K562 (cell line): Measurements from ENCODE around the gene VAPB. TPM values are rescaled to one million over a fixed set of nuclear protein-coding genes. Genes with fewer than 3 reads are reported as not detected.

Experiments used
- CBX1 ChIP-seq: sonication (generic); IDR thresholded peaks from 2 replicates; pipeline ENCODE4 v1.6.1; 2016; ENCODE audit warnings: antibody characterized with exemption, low read depth, mild to moderate bottlenecking
- ESRRB ChIP-seq: fragments of 250-450 bp; sonication (Bioruptor Pico); IDR thresholded peaks from 2 replicates; pipeline ENCODE4 v1.5.0; 2020; ENCODE audit warnings: mild to moderate bottlenecking, moderate library complexity, borderline replicate concordance
- ETV1 ChIP-seq: fragments of 450-650 bp; conservative IDR thresholded peaks from 2 replicates; pipeline ENCODE4 v1.6.1; 2016; ENCODE audit warnings: missing genetic modification characterization, control low read depth, low read depth, missing compliant biosample characterization
- LEF1 ChIP-seq: fragments of 450-650 bp; IDR thresholded peaks from 2 replicates; pipeline ENCODE4 v1.6.1; 2016; ENCODE audit warnings: mild to moderate bottlenecking
- MCM7 ChIP-seq, 2 experiments: fragments of 450-650 bp; IDR thresholded peaks; 2 replicates each; pipeline ENCODE4 v1.6.1; 2016 to 2018
- MEIS2 ChIP-seq: fragments of 450-650 bp; IDR thresholded peaks from 2 replicates; pipeline ENCODE4 v1.6.1; 2014; ENCODE audit warnings: mild to moderate bottlenecking; ENCODE audit not compliant: partially characterized antibody
- NCOR1 ChIP-seq: fragments of 450-650 bp; IDR thresholded peaks from 2 replicates; pipeline ENCODE4 v1.6.1; 2016; ENCODE audit warnings: mild to moderate bottlenecking, moderate library complexity
- TAL1 ChIP-seq: fragments of 450-650 bp; IDR thresholded peaks from 2 replicates; pipeline ENCODE4 v1.6.1; 2016; ENCODE audit warnings: mild to moderate bottlenecking
- ZNF316 ChIP-seq: fragments of 450-650 bp; IDR thresholded peaks from 2 replicates; pipeline ENCODE4 v1.6.1; 2016
- polyA plus RNA-seq, 8 experiments: library from polyadenylated mRNA; depleted of rRNA in 4 of 8; stranded (reverse) in 5 of 8; unstranded in 3 of 8; fragments of >200 nt; fragmentation: Nextera tagmentation in 2 of 8; fragmentation: Illumina TruSeq in 1 of 8; extraction: Ambion mirVana in 2 of 8; extraction: Trizol in 1 of 8; gene quantifications; 2 replicates each; pipeline versions ENCODE4 v1.2.1 to v1.2.3, GENCODE V29; 2011 to 2014; ENCODE audit warnings: inconsistent platforms in 1 of 8, missing spikeins in 1 of 8
- total RNA-seq, 7 experiments: library from RNA; depleted of rRNA in 6 of 7; stranded (reverse); fragments of >200 nt in 6 of 7; fragmentation: Illumina TruSeq in 2 of 7; extraction: Trizol in 2 of 7; gene quantifications; 2 replicates each; pipeline versions ENCODE4 v1.2.1 to v1.2.3, GENCODE V29; 2011 to 2021; ENCODE audit warnings: low replicate concordance in 1 of 7
- TF ChIP-seq, protein P1 (sequence below): sonication (generic); formaldehyde crosslinking; IDR thresholded peaks from 2 replicates; pipeline ENCODE4 v1.8.0; 2023; ENCODE audit warnings: mild to moderate bottlenecking, missing genetic modification reagents
- TF ChIP-seq, protein P2 (sequence below): fragments of 250-450 bp; sonication (Bioruptor Pico); IDR thresholded peaks from 2 replicates; pipeline ENCODE4 v1.5.0; 2020; ENCODE audit warnings: mild to moderate bottlenecking
- TF ChIP-seq, protein P3 (sequence below), 3 experiments: fragments of 200-800 bp in 1 of 3; sonication (Bioruptor generic) in 1 of 3; sonication (generic) in 1 of 3; formaldehyde crosslinking in 1 of 3; IDR thresholded peaks; 2 replicates each; pipeline versions ENCODE4 v1.6.1 to v1.8.0; 2016 to 2022; ENCODE audit warnings: mild to moderate bottlenecking in 2 of 3, missing compliant biosample characterization in 2 of 3, missing genetic modification characterization in 2 of 3, missing genetic modification reagents in 1 of 3
- TF ChIP-seq, protein P4 (sequence below), 2 experiments: IDR thresholded peaks; 2 replicates each; pipeline ENCODE4 v1.6.1; 2012; ENCODE audit warnings: improper control_type of control experiment in 2 of 2, low read depth in 2 of 2, low read length in 2 of 2, borderline replicate concordance in 1 of 2
- TF ChIP-seq, protein P5 (sequence below), 2 experiments: fragments of 450-650 bp; IDR thresholded peaks; 2 replicates each; pipeline ENCODE4 v1.6.1; 2018; ENCODE audit warnings: mild to moderate bottlenecking in 2 of 2, low read depth in 1 of 2; ENCODE audit not compliant: partially characterized antibody in 2 of 2

Gene VAPB
- total and polyA plus RNA-seq, 9 of the 15 experiments (the other 6 are each of a cell fraction or from before 2014, with no cell fraction given) = 3.4 to 51.0 (median 27.9) TPM

DNA sequence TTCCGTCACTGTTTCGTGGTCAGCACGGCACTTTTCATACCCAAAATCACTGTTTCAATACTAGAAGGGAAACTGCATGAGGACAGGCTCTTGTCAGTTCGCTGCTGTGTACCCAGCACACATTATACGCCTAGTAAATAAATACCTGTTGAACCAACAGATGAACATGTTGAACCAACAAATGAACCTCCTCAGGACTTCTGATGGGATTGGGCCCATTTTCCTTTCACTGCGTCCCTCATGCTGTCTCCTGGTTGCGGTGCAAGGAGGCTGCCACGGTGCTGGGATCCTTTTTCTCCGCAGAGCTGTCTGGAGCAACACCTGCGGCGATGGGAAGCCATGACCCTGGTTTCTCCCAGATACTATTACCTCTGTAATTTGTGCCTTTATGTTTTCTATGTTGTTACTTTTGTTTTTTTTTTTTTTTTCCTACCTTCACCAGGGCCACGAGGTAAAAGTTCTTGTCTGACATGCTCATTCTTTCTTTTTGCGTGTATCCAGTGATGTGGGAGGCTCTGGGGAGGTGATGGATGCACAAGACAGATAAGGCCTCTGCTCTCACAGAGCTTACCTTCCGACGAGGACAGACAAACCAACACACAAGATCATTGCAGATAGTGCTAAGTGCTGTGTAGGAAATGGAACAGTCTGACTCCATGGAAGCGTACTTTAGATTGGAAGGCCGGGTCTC, 1.1 kb downstream of the VAPB start (continued):
- TF ChIP-seq, protein P1, sequence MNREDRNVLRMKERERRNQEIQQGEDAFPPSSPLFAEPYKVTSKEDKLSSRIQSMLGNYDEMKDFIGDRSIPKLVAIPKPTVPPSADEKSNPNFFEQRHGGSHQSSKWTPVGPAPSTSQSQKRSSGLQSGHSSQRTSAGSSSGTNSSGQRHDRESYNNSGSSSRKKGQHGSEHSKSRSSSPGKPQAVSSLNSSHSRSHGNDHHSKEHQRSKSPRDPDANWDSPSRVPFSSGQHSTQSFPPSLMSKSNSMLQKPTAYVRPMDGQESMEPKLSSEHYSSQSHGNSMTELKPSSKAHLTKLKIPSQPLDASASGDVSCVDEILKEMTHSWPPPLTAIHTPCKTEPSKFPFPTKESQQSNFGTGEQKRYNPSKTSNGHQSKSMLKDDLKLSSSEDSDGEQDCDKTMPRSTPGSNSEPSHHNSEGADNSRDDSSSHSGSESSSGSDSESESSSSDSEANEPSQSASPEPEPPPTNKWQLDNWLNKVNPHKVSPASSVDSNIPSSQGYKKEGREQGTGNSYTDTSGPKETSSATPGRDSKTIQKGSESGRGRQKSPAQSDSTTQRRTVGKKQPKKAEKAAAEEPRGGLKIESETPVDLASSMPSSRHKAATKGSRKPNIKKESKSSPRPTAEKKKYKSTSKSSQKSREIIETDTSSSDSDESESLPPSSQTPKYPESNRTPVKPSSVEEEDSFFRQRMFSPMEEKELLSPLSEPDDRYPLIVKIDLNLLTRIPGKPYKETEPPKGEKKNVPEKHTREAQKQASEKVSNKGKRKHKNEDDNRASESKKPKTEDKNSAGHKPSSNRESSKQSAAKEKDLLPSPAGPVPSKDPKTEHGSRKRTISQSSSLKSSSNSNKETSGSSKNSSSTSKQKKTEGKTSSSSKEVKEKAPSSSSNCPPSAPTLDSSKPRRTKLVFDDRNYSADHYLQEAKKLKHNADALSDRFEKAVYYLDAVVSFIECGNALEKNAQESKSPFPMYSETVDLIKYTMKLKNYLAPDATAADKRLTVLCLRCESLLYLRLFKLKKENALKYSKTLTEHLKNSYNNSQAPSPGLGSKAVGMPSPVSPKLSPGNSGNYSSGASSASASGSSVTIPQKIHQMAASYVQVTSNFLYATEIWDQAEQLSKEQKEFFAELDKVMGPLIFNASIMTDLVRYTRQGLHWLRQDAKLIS = no peak
- TF ChIP-seq LEF1 = peak; percentile 58; the same call in 1 of the 2 replicates
- TF ChIP-seq MCM7 (IDR thresholded peaks at IDR 0.05) = no peak
- TF ChIP-seq MEIS2 = peak; percentile 82
- TF ChIP-seq, protein P2, sequence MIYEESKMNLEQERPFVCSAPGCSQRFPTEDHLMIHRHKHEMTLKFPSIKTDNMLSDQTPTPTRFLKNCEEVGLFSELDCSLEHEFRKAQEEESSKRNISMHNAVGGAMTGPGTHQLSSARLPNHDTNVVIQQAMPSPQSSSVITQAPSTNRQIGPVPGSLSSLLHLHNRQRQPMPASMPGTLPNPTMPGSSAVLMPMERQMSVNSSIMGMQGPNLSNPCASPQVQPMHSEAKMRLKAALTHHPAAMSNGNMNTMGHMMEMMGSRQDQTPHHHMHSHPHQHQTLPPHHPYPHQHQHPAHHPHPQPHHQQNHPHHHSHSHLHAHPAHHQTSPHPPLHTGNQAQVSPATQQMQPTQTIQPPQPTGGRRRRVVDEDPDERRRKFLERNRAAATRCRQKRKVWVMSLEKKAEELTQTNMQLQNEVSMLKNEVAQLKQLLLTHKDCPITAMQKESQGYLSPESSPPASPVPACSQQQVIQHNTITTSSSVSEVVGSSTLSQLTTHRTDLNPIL = no peak
- TF ChIP-seq, protein P3, sequence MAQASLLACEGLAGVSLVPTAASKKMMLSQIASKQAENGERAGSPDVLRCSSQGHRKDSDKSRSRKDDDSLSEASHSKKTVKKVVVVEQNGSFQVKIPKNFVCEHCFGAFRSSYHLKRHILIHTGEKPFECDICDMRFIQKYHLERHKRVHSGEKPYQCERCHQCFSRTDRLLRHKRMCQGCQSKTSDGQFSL (CRISPR knock-in tag; IDR thresholded peaks at IDR 0.05) = no peak
- TF ChIP-seq, protein P3 (tag; IDR thresholded peaks at IDR 0.05) = no peak
- TF ChIP-seq NCOR1 = peak; percentile 82
- peak; percentile 88 for TF ChIP-seq TAL1
- peak; percentile 96 for TF ChIP-seq ZNF316
- TF ChIP-seq, protein P4, sequence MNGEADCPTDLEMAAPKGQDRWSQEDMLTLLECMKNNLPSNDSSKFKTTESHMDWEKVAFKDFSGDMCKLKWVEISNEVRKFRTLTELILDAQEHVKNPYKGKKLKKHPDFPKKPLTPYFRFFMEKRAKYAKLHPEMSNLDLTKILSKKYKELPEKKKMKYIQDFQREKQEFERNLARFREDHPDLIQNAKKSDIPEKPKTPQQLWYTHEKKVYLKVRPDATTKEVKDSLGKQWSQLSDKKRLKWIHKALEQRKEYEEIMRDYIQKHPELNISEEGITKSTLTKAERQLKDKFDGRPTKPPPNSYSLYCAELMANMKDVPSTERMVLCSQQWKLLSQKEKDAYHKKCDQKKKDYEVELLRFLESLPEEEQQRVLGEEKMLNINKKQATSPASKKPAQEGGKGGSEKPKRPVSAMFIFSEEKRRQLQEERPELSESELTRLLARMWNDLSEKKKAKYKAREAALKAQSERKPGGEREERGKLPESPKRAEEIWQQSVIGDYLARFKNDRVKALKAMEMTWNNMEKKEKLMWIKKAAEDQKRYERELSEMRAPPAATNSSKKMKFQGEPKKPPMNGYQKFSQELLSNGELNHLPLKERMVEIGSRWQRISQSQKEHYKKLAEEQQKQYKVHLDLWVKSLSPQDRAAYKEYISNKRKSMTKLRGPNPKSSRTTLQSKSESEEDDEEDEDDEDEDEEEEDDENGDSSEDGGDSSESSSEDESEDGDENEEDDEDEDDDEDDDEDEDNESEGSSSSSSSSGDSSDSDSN (IDR thresholded peaks at IDR 0.05; ENCODE audit: borderline replicate concordance in 1 of 2, low read depth in 2 of 2, low read length in 2 of 2) = 0 out of 4 replicates have a peak, but pooled peaks of 1 of the 2 experiments have one; percentile 42
- no peak for TF ChIP-seq ESRRB (CRISPR knock-in tag)
- TF ChIP-seq CBX1 = peak; percentile 19; the same call in 1 of the 2 replicates
- peak; percentile 42; the same call in 1 of the 2 replicates for TF ChIP-seq ETV1 (tag)
- TF ChIP-seq, protein P5, sequence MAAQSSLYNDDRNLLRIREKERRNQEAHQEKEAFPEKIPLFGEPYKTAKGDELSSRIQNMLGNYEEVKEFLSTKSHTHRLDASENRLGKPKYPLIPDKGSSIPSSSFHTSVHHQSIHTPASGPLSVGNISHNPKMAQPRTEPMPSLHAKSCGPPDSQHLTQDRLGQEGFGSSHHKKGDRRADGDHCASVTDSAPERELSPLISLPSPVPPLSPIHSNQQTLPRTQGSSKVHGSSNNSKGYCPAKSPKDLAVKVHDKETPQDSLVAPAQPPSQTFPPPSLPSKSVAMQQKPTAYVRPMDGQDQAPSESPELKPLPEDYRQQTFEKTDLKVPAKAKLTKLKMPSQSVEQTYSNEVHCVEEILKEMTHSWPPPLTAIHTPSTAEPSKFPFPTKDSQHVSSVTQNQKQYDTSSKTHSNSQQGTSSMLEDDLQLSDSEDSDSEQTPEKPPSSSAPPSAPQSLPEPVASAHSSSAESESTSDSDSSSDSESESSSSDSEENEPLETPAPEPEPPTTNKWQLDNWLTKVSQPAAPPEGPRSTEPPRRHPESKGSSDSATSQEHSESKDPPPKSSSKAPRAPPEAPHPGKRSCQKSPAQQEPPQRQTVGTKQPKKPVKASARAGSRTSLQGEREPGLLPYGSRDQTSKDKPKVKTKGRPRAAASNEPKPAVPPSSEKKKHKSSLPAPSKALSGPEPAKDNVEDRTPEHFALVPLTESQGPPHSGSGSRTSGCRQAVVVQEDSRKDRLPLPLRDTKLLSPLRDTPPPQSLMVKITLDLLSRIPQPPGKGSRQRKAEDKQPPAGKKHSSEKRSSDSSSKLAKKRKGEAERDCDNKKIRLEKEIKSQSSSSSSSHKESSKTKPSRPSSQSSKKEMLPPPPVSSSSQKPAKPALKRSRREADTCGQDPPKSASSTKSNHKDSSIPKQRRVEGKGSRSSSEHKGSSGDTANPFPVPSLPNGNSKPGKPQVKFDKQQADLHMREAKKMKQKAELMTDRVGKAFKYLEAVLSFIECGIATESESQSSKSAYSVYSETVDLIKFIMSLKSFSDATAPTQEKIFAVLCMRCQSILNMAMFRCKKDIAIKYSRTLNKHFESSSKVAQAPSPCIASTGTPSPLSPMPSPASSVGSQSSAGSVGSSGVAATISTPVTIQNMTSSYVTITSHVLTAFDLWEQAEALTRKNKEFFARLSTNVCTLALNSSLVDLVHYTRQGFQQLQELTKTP (IDR thresholded peaks at IDR 0.05; ENCODE audit: low read depth in 1 of 2, partially characterized antibody in 2 of 2) = no peak
